ENCODE results near the gene LNX1. TPM values are rescaled to one million over a fixed set of nuclear protein-coding genes. Genes with fewer than 3 reads are reported as not detected.

The LNX1 gene
- total and polyA plus RNA-seq, 10 of the 15 experiments (the other 5 are each of a cell fraction or from before 2014, with no cell fraction given), result 0.72 to 1.4 (median 1.0) TPM

DNA sequence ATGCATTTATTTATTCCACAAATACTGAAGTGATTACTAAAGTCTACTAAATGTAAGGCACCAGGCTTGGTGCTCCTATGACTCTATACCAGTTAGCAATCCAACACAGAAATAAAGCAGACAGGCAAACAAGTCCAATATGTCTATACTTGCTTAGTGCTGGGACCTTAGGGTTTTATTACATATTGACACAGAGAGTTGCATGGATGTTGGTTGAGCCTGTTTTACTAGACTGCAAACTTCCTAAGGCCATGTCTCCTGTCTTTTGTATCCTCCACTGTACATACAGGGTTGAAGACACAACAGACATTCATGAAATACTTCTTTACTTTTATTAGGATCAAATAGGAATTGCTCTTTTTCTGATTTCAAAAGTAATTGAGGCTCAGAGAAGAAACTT is 69.0 kb downstream of the LNX1 start:
- ChIA-PET POLR2A (no interaction called here), CTCF (interaction anchor here (1.1 kb wide), 1 partner anchor 37 kb away, joined by 3 read pairs; no protein-coding TSS in a partner anchor), RAD21 (ENCODE audit: unreplicated experiment) (no interaction called here), SMC1A (ENCODE audit: uncharacterized antibody, unreplicated experiment) (no interaction called here)
- Histone ChIP-seq H3K27me3 (replicated peaks in 1 of 2; ENCODE audit: control insufficient read depth in 2 of 2, insufficient read depth in 2 of 2, low read length in 1 of 2) (no peaks in the 10 kb centered on the region), H3K4me3 (no peak overlapping the region), H3K36me3 (ENCODE audit: control insufficient read depth in 2 of 2, insufficient read depth in 2 of 2, low read length in 1 of 2) (no peaks in the 10 kb centered on the region), H4K20me1 (ENCODE audit: control insufficient read depth, insufficient read depth) (no peaks in the 10 kb centered on the region), H3K27ac (ENCODE audit: control insufficient read depth, insufficient read depth) (no peak overlapping the region), H3K4me2 (ENCODE audit: control insufficient read depth, insufficient read depth) (no peak overlapping the region), H3K4me1 (ENCODE audit: control insufficient read depth, insufficient read depth, low read length) (no peaks in the 10 kb centered on the region), H3K9me3 (replicated peaks; ENCODE audit: control insufficient read depth, insufficient read depth, low read length) (no peaks in the 10 kb centered on the region), H3K9ac (ENCODE audit: control insufficient read depth, insufficient read depth, low read length) (no peak overlapping the region), H2AFZ (ENCODE audit: control insufficient read depth, low read depth, low read length) (no peak overlapping the region), H3K79me2 (ENCODE audit: control insufficient read depth, insufficient read depth, low read length) (no peaks in the 10 kb centered on the region)
- no TSS peak for BruUV-seq (replicated peaks)
- intact Hi-C loops (cut with micrococcal nuclease; ENCODE audit: unreplicated experiment) (no loop called here), in situ Hi-C loops (cut with MboI) (no loop called here)
- no peak for TF ChIP-seq PAX5 (IDR thresholded peaks at IDR 0.05; ENCODE audit: borderline replicate concordance, low read depth, low read length)
- ATAC-seq, result no peak
- DNase-seq (ENCODE audit: low read depth, low spot score), result no peak
- FAIRE-seq, result no peak

DNA sequence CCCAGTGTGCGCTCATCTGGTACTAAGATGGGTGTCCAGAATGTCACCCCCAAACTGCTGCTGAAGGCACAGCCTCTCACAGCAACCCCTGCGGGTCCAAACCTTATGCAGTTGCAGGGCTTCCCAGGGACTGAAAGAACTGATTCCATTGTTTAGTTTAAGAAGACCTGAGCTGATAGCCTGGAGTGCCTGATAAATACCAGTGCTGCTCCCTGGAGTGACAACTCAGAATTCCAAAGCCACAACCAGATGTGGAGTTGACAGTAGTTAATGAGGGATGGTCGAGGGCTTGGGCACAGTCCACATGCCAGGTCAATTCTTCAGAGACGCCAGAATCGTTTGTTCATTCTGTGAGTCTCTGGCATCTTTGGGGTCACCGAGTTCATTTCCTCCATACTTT is 71.2 kb downstream of the LNX1 start:
- no peak overlapping the region for H3K4me2 ChIP-seq (ENCODE audit: control insufficient read depth, insufficient read depth)
- DNase-seq (ENCODE audit: low read depth, low spot score) (no peak), ATAC-seq (no peak), FAIRE-seq (no peak)
- CTCF ChIA-PET, result interaction anchor here (1.2 kb wide), 1 partner anchor 9 kb away, joined by 3 read pairs; no protein-coding TSS in a partner anchor
- no peak overlapping the region for H2AFZ ChIP-seq (ENCODE audit: control insufficient read depth, low read depth, low read length)
- H3K27ac ChIP-seq (ENCODE audit: control insufficient read depth, insufficient read depth), result no peak overlapping the region
- no peaks in the 10 kb centered on the region for H3K36me3 ChIP-seq (ENCODE audit: control insufficient read depth in 2 of 2, insufficient read depth in 2 of 2, low read length in 1 of 2)
- H3K79me2 ChIP-seq (ENCODE audit: control insufficient read depth, insufficient read depth, low read length), result no peaks in the 10 kb centered on the region
- no peaks in the 10 kb centered on the region for H4K20me1 ChIP-seq (ENCODE audit: control insufficient read depth, insufficient read depth)
- intact Hi-C loops (cut with micrococcal nuclease; ENCODE audit: unreplicated experiment), result no loop called here
- in situ Hi-C loops (cut with MboI), result no loop called here
- no peak overlapping the region for H3K9ac ChIP-seq (ENCODE audit: control insufficient read depth, insufficient read depth, low read length)
- RAD21 ChIA-PET (ENCODE audit: unreplicated experiment), result no interaction called here
- H3K9me3 ChIP-seq (replicated peaks; ENCODE audit: control insufficient read depth, insufficient read depth, low read length), result no peaks in the 10 kb centered on the region
- H3K4me3 ChIP-seq, result no peak overlapping the region
- no peaks in the 10 kb centered on the region for H3K4me1 ChIP-seq (ENCODE audit: control insufficient read depth, insufficient read depth, low read length)
- no peaks in the 10 kb centered on the region; a peak in 1 of 4 replicates for H3K27me3 ChIP-seq (replicated peaks in 1 of 2; ENCODE audit: control insufficient read depth in 2 of 2, insufficient read depth in 2 of 2, low read length in 1 of 2)
- POLR2A ChIA-PET, result no interaction called here
- BruUV-seq (replicated peaks), result no TSS peak
- SMC1A ChIA-PET (ENCODE audit: uncharacterized antibody, unreplicated experiment), result no interaction called here
- WGBS (ENCODE audit: insufficient coverage, insufficient replicate concordance, low lambda C conversion rate, missing lambda C conversion rate), result 49% methylated on average over 6 of the region's 6 CpGs
- TF ChIP-seq TCF3 (IDR thresholded peaks at IDR 0.05; ENCODE audit: borderline replicate concordance, insufficient read depth, low read depth, low read length) (no peak), NFYA (IDR thresholded peaks at IDR 0.05; ENCODE audit: borderline replicate concordance, low read depth, low read length) (no peak), NFXL1 (IDR thresholded peaks at IDR 0.05; ENCODE audit: borderline replicate concordance) (no peak), RAD21 (IDR thresholded peaks at IDR 0.05; ENCODE audit: insufficient read depth, low read depth, low read length) (no peak), NR2C1 (IDR thresholded peaks at IDR 0.05) (no peak), HDAC6 (IDR thresholded peaks at IDR 0.05; ENCODE audit: unreplicated experiment) (no peak), E2F8 (IDR thresholded peaks at IDR 0.05; ENCODE audit: low read depth, partially characterized antibody) (no peak), IRF4 (IDR thresholded peaks at IDR 0.05; ENCODE audit: low read depth, low read length) (no peak), SUPT20H (IDR thresholded peaks at IDR 0.05; ENCODE audit: borderline replicate concordance, control insufficient read depth, low read depth, low read length) (no peak), ATF2 (IDR thresholded peaks at IDR 0.05; ENCODE audit: low read length) (no peak), TAF1 (IDR thresholded peaks at IDR 0.05; ENCODE audit: borderline replicate concordance, low read depth, low read length) (no peak)
- TF ChIP-seq, protein P1, sequence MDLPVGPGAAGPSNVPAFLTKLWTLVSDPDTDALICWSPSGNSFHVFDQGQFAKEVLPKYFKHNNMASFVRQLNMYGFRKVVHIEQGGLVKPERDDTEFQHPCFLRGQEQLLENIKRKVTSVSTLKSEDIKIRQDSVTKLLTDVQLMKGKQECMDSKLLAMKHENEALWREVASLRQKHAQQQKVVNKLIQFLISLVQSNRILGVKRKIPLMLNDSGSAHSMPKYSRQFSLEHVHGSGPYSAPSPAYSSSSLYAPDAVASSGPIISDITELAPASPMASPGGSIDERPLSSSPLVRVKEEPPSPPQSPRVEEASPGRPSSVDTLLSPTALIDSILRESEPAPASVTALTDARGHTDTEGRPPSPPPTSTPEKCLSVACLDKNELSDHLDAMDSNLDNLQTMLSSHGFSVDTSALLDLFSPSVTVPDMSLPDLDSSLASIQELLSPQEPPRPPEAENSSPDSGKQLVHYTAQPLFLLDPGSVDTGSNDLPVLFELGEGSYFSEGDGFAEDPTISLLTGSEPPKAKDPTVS (IDR thresholded peaks at IDR 0.05; ENCODE audit: low read depth, low read length), result no peak

Data from GM12878 (cell line).